Endodermal cell (in vitro differentiated cells): ENCODE results near the gene GDF9. TPM values are rescaled to one million over a fixed set of nuclear protein-coding genes. Genes with fewer than 3 reads are reported as not detected.

Experiments used
- DNase-seq: peaks from one replicate; pipeline ENCODE4 v3.0.0-alpha.2; 2017
- H3K27ac ChIP-seq: 2 replicates; pipeline ENCODE4 v1.5.1; 2013; ENCODE audit warnings: mild to moderate bottlenecking, low read depth, low read length, moderate library complexity
- H3K27me3 ChIP-seq: 2 replicates; pipeline ENCODE4 v1.6.1; 2013; ENCODE audit warnings: mild to moderate bottlenecking, low read length, moderate library complexity; ENCODE audit not compliant: insufficient read depth, control insufficient read depth, poor library complexity, severe bottlenecking
- H3K36me3 ChIP-seq: 2 replicates; pipeline ENCODE4 v1.7.0; 2013; ENCODE audit warnings: mild to moderate bottlenecking, low read length, moderate library complexity; ENCODE audit not compliant: control insufficient read depth, insufficient read depth
- H3K4me1 ChIP-seq: one replicate; pipeline ENCODE4 v1.7.0; 2013; ENCODE audit warnings: low read length; ENCODE audit not compliant: control insufficient read depth, insufficient read depth
- H3K4me3 ChIP-seq: 2 replicates; pipeline ENCODE4 v1.5.1; 2013; ENCODE audit warnings: mild to moderate bottlenecking, low read length, moderate library complexity
- H3K9ac ChIP-seq: 2 replicates; pipeline ENCODE4 v1.6.1; 2013; ENCODE audit warnings: mild to moderate bottlenecking, low read length, moderate library complexity; ENCODE audit not compliant: poor library complexity, severe bottlenecking; ENCODE audit errors: extremely low read depth
- H3K9me3 ChIP-seq: 2 replicates; pipeline ENCODE4 v1.6.1; 2013; ENCODE audit warnings: mild to moderate bottlenecking, low read length, moderate library complexity; ENCODE audit not compliant: control insufficient read depth
- H3K27ac Mint-ChIP-seq: 2 replicates; pipeline ENCODE4 v1.8.0; 2020; ENCODE audit warnings: mixed read lengths
- H3K27me3 Mint-ChIP-seq: 2 replicates; pipeline ENCODE4 v1.8.0; 2021; ENCODE audit warnings: mild to moderate bottlenecking, mixed read lengths; ENCODE audit not compliant: insufficient read depth
- H3K36me3 Mint-ChIP-seq: 2 replicates; pipeline ENCODE4 v1.8.0; 2020; ENCODE audit warnings: low read depth, mixed read lengths
- H3K4me1 Mint-ChIP-seq: 2 replicates; pipeline ENCODE4 v1.8.0; 2020; ENCODE audit warnings: mixed read lengths
- H3K4me3 Mint-ChIP-seq: 2 replicates; pipeline ENCODE4 v1.8.0; 2020; ENCODE audit warnings: mild to moderate bottlenecking, moderate library complexity, mixed read lengths
- H3K9me3 Mint-ChIP-seq: 2 replicates; pipeline ENCODE4 v1.8.0; 2020; ENCODE audit warnings: mild to moderate bottlenecking, mixed read lengths
- WGBS, 2 experiments: methylation state at CpG; one replicate each; pipeline versions ENCODE4 v1.1.5 to v1.1.7; 2013; ENCODE audit warnings: missing lambda C conversion rate in 2 of 2, mixed read lengths in 1 of 2; ENCODE audit not compliant: insufficient coverage in 1 of 2, insufficient read length in 1 of 2; 5-methylcytosine and 5-hydroxymethylcytosine counted together
- total RNA-seq, 2 donors: library from RNA; stranded (reverse); fragmentation: NEBNext Ultra II Directional in 1 of 2; extraction: Animal tissue kit (Norgen Biotek cat#: 25700) in 1 of 2; gene quantifications; 2 replicates in 1 of 2; 3 replicates in 1 of 2; pipeline ENCODE4 v1.2.1, GENCODE V29; 2021
- TF ChIP-seq, protein P1 (sequence below): fragments of 200-600 bp; sonication (generic); conservative IDR thresholded peaks from 2 replicates; pipeline ENCODE4 v1.5.0; 2021; ENCODE audit warnings: antibody characterized with exemption, mild to moderate bottlenecking

GDF9 gene
- total RNA-seq, 2 donors from 2014 or later, result 0.26 to 0.33 TPM

DNA sequence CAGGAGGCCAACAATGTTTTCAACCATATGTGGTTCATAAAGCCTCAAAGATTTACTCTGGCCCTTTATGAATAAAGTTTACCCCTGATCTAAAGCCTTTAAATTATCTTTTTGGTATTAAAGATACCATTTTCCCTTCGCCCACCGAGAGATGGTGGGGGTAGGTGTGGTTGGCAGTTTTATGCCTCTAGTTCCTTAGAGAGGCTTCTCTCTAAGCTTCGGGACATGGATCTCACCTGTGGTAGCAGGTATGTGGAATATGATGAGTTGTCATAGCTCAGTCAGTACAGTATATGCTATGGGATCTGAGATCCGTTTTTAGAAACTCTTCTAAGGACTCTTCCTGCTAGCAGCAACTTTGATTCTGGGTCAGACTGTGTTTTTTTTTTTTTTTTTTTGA is 2.5 kb upstream of the GDF9 start:
- peak overlapping the region; percentile 92 for H3K4me3 Mint-ChIP-seq
- H3K27ac Mint-ChIP-seq, result peak overlapping the region; percentile 20

DNA sequence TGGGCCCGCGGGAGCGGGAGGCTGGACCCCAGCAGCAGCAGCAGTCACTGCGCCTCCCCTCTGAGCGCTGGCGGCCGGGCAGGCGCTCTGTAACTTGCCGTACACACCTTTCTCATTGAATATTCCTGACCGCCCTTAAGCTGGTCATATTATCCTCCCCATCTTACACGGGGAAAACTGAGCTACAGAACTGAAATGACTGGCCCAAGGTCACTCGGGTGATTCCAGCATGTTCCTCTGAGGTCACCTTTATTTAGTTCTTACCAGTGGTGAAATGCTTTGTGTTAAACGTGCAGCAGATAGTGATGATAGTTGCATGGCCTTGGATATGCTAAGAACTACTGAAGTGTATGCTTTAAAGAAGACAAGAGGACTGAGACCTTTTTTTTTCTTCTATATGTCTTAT is 780 bp upstream of the GDF9 start:
- Histone ChIP-seq H3K9ac (peak overlapping the region; percentile 95), H3K4me1 (peaks cover 8% of the 10 kb centered on the region), H3K27me3 (peaks cover 8% of the 10 kb centered on the region), H3K4me3 (peak overlapping the region; percentile 91), H3K27ac (peak overlapping the region; percentile 91), H3K9me3 (no peaks in the 10 kb centered on the region), H3K36me3 (peaks cover 39% of the 10 kb centered on the region)
- Mint-ChIP-seq H3K9me3 (no peaks in the 10 kb centered on the region), H3K4me1 (peaks cover 26% of the 10 kb centered on the region), H3K4me3 (peak overlapping the region; percentile 92), H3K27me3 (peaks cover under 1% of the 10 kb centered on the region), H3K27ac (peak overlapping the region; percentile 99), H3K36me3 (peaks cover 16% of the 10 kb centered on the region)
- 0 to 1% methylated on average over 2 to 13 of the region's 13 CpGs for WGBS, 2 experiments
- TF ChIP-seq, protein P1, sequence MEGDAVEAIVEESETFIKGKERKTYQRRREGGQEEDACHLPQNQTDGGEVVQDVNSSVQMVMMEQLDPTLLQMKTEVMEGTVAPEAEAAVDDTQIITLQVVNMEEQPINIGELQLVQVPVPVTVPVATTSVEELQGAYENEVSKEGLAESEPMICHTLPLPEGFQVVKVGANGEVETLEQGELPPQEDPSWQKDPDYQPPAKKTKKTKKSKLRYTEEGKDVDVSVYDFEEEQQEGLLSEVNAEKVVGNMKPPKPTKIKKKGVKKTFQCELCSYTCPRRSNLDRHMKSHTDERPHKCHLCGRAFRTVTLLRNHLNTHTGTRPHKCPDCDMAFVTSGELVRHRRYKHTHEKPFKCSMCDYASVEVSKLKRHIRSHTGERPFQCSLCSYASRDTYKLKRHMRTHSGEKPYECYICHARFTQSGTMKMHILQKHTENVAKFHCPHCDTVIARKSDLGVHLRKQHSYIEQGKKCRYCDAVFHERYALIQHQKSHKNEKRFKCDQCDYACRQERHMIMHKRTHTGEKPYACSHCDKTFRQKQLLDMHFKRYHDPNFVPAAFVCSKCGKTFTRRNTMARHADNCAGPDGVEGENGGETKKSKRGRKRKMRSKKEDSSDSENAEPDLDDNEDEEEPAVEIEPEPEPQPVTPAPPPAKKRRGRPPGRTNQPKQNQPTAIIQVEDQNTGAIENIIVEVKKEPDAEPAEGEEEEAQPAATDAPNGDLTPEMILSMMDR, result no peak
- no peak for DNase-seq

More for the DNA sequence above, 2.5 kb upstream of the GDF9 start:
- Mint-ChIP-seq H3K27me3 (no peaks in the 10 kb centered on the region), H3K4me1 (peaks cover 26% of the 10 kb centered on the region), H3K9me3 (no peaks in the 10 kb centered on the region), H3K36me3 (peaks cover 20% of the 10 kb centered on the region)
- 94% methylated on average over 4 of the region's 4 CpGs; no CpG with 5 or more reads in 1 of the 2 experiments for WGBS, 2 experiments
- TF ChIP-seq, protein P1, result no peak
- peaks cover 12% of the 10 kb centered on the region for H3K4me1 ChIP-seq
- no peak overlapping the region for H3K27ac ChIP-seq
- H3K9me3 ChIP-seq, result no peaks in the 10 kb centered on the region
- no peak for DNase-seq
- H3K9ac ChIP-seq, result no peak overlapping the region
- peaks cover 54% of the 10 kb centered on the region for H3K36me3 ChIP-seq
- H3K27me3 ChIP-seq, result no peaks in the 10 kb centered on the region
- no peak overlapping the region for H3K4me3 ChIP-seq

DNA sequence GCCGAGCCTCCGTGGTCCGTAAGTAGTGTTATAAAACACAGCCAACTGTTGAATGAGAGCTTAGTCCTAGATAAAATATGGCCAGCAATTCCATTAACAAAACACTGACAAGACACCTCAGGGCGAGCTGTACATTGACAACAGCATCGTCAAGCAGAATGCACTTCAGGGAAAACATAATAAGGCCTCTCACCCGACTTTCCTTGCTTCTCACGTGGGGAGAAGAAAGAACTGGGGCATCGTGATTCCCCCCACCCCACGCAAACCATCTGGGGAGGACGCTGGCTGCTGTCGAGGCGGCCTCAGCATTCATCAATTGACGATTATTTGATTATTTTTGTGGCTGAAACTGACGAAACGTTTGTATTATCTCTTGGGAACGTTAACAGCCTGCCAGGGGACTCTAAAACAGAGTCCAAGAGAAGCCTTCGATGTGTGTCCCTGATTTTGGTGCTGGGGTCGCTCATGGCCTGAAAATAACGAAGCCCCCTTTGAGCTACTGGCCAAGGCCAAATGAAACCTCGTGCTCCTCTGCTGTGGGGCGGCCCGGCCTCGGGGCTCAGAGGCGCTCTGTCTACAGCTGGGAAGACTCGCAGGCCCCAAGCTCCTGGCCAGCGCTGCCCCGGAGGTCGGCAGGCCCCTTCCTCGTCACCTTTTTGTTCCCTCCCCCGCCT is 464 bp downstream of the GDF9 start:
- TF ChIP-seq, protein P1, result no peak
- peaks cover 26% of the 10 kb centered on the region for H3K4me1 Mint-ChIP-seq
- H3K27ac Mint-ChIP-seq, result peak overlapping the region; percentile 99
- peak overlapping the region; percentile 91 for H3K4me3 ChIP-seq
- H3K9ac ChIP-seq, result peak overlapping the region; percentile 95
- peak overlapping the region; percentile 91 for H3K27ac ChIP-seq
- no peak for DNase-seq
- H3K36me3 Mint-ChIP-seq, result peaks cover 16% of the 10 kb centered on the region
- H3K9me3 ChIP-seq, result no peaks in the 10 kb centered on the region
- H3K9me3 Mint-ChIP-seq, result no peaks in the 10 kb centered on the region
- H3K4me1 ChIP-seq, result peaks cover 6% of the 10 kb centered on the region
- peak overlapping the region; percentile 92 for H3K4me3 Mint-ChIP-seq
- peaks cover 30% of the 10 kb centered on the region for H3K36me3 ChIP-seq
- peaks cover 3% of the 10 kb centered on the region for H3K27me3 Mint-ChIP-seq
- 53 to 81% methylated on average over 19 to 30 of the region's 30 CpGs for WGBS, 2 experiments
- H3K27me3 ChIP-seq, result peaks cover 20% of the 10 kb centered on the region
